Muscle layer of colon (tissue), 2 donors: Measurements from ENCODE around the gene DEPP1.

ENCODE experiments used
- H3K27ac ChIP-seq: one replicate; pipeline ENCODE4 v1.7.0; 2013; ENCODE audit warnings: low read depth, mild to moderate bottlenecking, low read length, moderate library complexity
- H3K27me3 ChIP-seq, 2 donors: one replicate each; pipeline ENCODE4 v1.7.0; 2013; ENCODE audit warnings: low read length in 2 of 2, mild to moderate bottlenecking in 2 of 2; ENCODE audit not compliant: insufficient read depth in 2 of 2, control insufficient read depth in 1 of 2
- H3K36me3 ChIP-seq: one replicate; pipeline ENCODE4 v1.7.0; 2013; ENCODE audit warnings: mild to moderate bottlenecking, low read length; ENCODE audit not compliant: insufficient read depth
- H3K4me1 ChIP-seq: one replicate; pipeline ENCODE4 v1.7.0; 2013; ENCODE audit warnings: mild to moderate bottlenecking, low read length; ENCODE audit not compliant: insufficient read depth
- H3K4me3 ChIP-seq, 2 donors: one replicate each; pipeline ENCODE4 v1.7.0; 2013; ENCODE audit warnings: low read length in 2 of 2, low read depth in 1 of 2, mild to moderate bottlenecking in 1 of 2, moderate library complexity in 1 of 2
- H3K9ac ChIP-seq: one replicate; pipeline ENCODE4 v1.7.0; 2013; ENCODE audit warnings: low read length
- H3K9me3 ChIP-seq: one replicate; pipeline ENCODE4 v1.7.0; 2013; ENCODE audit warnings: mild to moderate bottlenecking, low read length
- donor health status: abdominal sarcoma.
- donor health status: Adenocarcinoma of cecum.

DEPP1 gene

DNA sequence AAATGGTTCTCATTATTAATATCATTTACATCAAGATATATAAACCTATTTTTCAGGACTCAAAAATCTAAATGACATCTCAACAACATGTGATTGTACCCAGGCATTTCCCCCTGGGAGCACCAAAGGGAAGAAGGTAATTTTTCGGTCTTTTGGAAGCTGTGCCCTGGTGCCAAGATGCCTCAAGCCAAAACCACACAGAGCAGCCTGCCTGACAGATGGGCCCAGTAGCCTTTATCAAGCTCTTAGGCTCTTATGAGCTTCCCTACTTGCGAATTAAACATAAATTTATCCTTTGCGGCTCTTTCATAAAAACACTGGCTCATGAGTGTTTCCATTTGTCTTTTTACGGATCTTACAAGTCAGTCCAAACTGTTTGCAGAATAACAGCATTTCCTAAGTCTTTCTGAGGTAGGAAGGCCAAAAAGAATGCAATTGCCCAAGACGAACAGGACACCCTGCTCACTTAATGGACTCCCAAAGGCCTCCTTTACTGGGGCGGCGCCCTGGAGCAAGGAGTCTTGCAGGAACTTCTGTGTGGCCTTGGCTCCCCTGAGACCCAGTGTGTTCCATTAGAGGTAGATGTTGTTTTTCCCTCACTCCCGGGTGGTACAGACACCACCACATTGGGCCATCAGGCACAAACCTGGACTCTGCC lies 23.1 kb downstream of the DEPP1 start:
- Histone ChIP-seq H3K4me3 (peak overlapping the region in 1 of 2 donors; percentile 1), H3K27me3 (no peaks in the 10 kb centered on the region), H3K9me3 (no peaks in the 10 kb centered on the region), H3K36me3 (peaks cover 9% of the 10 kb centered on the region), H3K9ac (no peak overlapping the region), H3K27ac (no peak overlapping the region), H3K4me1 (peaks cover 26% of the 10 kb centered on the region)

DNA sequence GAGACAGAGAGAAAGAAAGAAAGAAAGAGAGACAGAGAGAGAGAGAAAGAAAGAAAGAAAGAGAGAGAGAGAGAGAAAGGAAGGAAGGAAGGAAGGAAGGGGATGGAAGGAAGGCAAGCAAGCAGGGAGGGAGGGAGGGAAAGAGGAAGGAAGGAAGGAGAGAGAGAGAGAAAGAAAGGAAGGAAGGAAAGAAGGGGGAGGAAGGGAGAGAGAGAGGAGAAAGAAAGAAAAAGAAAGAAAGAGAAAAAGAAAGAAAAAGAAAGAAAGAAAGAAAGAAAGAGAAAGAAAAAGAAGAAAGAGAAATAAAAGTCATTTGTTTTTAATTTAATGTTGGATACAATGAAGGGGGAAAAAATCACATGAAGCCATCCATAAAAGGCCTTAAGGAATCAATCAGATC lies 23.6 kb downstream of the DEPP1 start:
- H3K9ac ChIP-seq, result no peak overlapping the region
- no peak overlapping the region for H3K27ac ChIP-seq
- peaks cover 9% of the 10 kb centered on the region for H3K36me3 ChIP-seq

DNA sequence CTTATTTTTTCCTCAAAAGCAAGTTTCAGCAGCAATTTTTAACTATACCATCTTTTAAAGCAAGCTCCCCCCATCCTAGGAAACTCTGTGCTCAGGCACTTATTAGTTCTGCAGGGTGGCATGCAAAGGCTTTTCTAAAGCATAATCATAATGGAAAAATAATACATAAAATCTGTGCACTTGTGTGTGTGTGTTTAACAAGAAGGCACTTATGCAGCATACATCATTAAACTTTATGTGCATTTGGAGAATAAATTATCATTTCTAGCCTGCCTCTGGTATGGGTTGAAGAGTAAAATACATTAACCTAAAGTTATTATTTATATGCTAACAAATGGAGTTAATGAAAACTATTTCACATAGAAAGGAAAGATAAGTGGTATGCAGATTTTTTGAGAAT lies 24.6 kb downstream of the DEPP1 start:
- Histone ChIP-seq H3K27ac (no peak overlapping the region), H3K27me3 (no peaks in the 10 kb centered on the region), H3K9me3 (no peaks in the 10 kb centered on the region), H3K4me1 (peaks cover 24% of the 10 kb centered on the region), H3K36me3 (peaks cover 9% of the 10 kb centered on the region), H3K9ac (no peak overlapping the region), H3K4me3 (no peak overlapping the region)

More for the DNA sequence above, 23.6 kb downstream of the DEPP1 start:
- H3K4me3 ChIP-seq, result no peak overlapping the region
- H3K4me1 ChIP-seq, result peaks cover 24% of the 10 kb centered on the region
- no peaks in the 10 kb centered on the region for H3K9me3 ChIP-seq
- H3K27me3 ChIP-seq, result no peaks in the 10 kb centered on the region

DNA sequence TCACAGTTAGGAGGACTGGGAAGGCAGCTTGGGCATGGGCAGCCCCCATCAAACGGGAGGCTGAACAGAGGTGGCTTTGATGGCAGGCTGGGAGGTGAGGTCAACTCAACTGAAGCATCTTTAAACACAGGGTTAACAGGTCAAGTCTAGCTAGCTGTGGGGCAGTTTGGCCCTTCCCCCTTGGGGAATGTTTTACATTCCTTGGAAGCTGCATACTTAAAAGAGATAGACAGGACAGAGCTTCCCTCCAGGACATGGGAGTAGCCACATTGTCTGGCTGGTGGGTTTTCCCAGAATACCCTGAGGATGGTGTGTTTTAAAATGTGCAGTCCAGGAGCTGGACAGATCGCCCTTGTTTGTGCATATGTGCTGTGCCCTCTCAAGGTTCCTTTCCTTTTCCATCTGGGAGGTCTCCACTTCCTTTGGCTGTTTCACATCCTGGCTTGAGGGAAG lies 25.8 kb downstream of the DEPP1 start:
- no peaks in the 10 kb centered on the region for H3K9me3 ChIP-seq

DNA sequence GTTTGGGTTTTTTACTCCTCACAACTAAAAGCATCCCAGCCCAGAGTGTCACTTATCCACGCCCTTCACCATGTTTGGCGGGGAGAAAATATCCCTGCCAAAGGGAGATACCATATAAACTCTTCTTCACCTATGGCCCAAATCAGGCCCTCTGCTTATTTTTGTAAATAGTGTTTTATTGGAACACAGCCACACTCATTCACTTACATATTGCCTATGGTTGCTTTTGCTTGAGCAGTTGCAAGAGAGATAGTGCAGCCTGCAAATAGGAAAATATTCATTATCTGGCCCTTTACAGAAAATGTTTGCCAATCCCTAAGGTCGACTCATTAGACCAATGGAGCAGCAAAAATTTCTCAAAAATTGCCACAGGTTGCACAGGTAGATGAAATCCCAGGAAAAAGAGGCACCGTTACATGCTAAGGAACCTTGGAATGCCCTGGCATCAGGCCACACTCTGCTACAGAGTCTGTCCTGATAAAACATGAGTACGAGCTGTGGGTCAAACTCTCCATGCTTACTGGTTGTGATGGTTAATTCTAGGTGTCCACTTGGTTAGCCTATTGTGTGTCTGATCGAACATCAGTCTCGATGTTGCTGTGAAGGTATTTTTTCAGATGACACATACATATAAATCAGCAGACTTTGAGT lies 26.9 kb downstream of the DEPP1 start:
- H3K9me3 ChIP-seq, result no peaks in the 10 kb centered on the region
- peaks cover 9% of the 10 kb centered on the region for H3K36me3 ChIP-seq
- no peak overlapping the region for H3K4me3 ChIP-seq
- peaks cover 6% of the 10 kb centered on the region for H3K4me1 ChIP-seq
- no peak overlapping the region for H3K27ac ChIP-seq
- no peaks in the 10 kb centered on the region for H3K27me3 ChIP-seq
- no peak overlapping the region for H3K9ac ChIP-seq

More for the DNA sequence above, 25.8 kb downstream of the DEPP1 start:
- Histone ChIP-seq H3K36me3 (peaks cover 9% of the 10 kb centered on the region), H3K4me1 (peaks cover 13% of the 10 kb centered on the region), H3K4me3 (no peak overlapping the region), H3K9ac (no peak overlapping the region), H3K27me3 (no peaks in the 10 kb centered on the region), H3K27ac (no peak overlapping the region)

DNA sequence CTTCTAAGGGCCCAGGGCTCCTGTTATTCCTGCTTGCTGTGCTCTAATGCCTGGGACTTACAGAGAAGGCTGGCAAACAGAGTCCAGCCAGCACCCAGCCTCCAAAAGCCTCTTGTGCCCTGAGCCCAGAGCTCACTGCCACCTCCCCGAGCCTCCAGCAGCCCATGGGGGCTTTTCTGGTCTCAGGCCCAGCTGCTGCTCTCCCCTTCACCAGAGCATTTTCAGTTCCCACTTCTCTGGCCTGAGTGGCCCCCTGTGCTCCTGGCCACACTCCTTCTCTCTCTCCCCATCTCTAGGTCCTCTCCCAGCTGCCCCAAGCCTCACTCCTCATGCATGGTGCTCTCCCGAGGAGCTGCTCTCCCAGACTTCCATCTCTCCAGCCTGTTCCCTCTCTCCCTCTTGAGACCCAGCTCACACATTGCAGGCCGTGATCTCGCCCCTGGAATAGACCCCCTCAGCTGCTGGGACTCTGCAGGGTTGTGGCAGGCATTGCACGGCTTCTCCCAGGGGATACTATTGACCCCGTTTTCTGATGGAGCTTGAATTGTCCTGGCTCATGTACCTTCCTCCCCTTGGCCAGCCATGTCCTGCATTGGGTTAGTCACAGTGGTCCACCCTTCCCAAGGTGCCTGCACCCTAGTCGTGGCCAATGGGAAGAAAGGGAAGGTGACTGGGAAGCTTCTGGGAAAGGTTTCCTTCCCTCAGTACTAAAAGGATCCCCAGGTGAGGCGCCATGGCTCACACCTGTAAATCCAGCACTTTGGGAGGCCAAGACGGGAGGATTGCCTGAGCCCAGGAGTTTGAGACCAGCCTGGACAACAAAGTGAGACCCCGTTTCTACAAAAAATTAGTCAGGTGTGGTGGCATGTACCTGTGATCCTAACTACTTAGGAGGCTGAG lies 28.0 kb downstream of the DEPP1 start:
- Histone ChIP-seq H3K36me3 (no peaks in the 10 kb centered on the region), H3K27ac (no peak overlapping the region), H3K27me3 (no peaks in the 10 kb centered on the region), H3K9ac (no peak overlapping the region), H3K4me1 (peaks cover 6% of the 10 kb centered on the region), H3K9me3 (no peaks in the 10 kb centered on the region), H3K4me3 (no peak overlapping the region)

DNA sequence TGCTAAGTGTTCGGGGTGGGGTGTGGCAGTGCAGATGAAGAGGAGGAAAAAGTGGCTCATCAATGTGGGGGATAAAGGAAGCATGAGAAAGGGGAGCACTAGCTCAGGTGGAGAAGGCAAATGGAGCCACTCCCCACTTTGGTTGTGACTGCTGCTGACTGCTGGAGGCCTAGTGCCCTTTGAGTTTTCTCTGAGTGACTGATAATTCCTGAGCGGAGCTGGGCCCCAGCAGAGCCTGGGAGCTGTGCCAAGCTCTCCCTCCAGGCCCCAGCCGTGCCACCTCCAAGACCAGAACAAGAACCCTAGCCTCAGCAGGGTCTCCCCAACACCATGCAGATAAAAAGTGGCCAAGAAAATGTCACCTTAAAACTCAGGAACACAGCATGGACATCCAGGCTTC lies 28.7 kb downstream of the DEPP1 start:
- no peak overlapping the region for H3K27ac ChIP-seq
- no peak overlapping the region for H3K4me3 ChIP-seq
- H3K9ac ChIP-seq, result no peak overlapping the region
- no peaks in the 10 kb centered on the region for H3K36me3 ChIP-seq
- no peaks in the 10 kb centered on the region for H3K9me3 ChIP-seq
- H3K4me1 ChIP-seq, result peaks cover 6% of the 10 kb centered on the region
- H3K27me3 ChIP-seq, result no peaks in the 10 kb centered on the region

DNA sequence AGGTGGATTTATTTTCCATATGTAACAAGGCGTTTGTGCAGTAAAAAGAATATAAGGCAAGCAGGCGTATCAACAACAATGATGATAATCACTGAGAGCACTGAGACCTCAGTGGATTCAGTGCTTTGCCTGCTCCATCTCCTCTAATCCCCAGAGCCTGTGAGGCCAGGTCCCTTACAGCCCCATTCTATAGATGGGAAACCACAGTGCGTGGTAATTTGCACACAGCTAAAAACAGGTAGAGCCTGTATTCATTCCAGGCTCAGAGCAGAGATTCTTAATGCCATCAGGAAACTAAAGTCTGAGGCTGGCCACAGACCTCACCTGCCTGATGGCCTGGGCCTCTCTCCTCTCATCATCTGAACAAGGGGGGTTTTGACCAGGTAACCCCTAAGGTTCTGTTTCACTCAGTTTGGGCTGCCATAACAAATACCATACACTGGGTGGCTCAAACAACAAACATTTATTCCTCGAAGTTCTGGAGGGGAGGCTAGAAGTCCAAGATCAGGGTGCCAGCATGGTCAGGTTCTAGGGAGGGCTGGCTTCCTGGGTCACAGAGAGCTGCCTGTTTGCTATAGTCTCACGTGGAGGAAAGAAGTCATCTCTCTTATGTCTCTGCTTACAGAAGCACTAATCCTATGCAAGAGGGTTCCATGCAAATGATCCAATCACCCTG lies 29.3 kb downstream of the DEPP1 start:
- Histone ChIP-seq H3K9me3 (no peaks in the 10 kb centered on the region), H3K27me3 (no peaks in the 10 kb centered on the region), H3K36me3 (no peaks in the 10 kb centered on the region), H3K4me1 (peaks cover 6% of the 10 kb centered on the region), H3K27ac (no peak overlapping the region), H3K9ac (no peak overlapping the region), H3K4me3 (no peak overlapping the region)

DNA sequence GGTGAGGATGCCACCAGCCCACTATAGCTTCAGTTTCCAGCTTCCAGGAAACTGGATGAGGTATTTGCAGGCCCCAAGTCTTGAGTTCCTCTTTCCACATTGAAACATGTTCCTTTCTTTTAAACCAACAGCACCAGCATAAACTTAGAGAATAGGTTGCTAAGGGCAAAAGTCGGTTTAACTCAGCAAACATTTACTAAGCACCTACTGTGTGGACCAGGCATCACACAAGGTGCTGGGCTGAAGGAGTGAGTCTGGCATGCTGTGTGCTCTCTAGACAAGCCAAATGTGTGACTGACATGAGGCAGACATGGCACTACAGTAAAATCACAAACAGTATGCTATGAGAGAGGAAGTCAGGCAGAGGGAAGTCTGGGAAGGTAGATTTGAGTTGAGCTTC lies 30.0 kb downstream of the DEPP1 start:
- Histone ChIP-seq H3K9me3 (no peaks in the 10 kb centered on the region), H3K9ac (no peak overlapping the region), H3K27me3 (no peaks in the 10 kb centered on the region), H3K36me3 (no peaks in the 10 kb centered on the region), H3K4me1 (peaks cover 6% of the 10 kb centered on the region), H3K27ac (no peak overlapping the region), H3K4me3 (no peak overlapping the region)

DNA sequence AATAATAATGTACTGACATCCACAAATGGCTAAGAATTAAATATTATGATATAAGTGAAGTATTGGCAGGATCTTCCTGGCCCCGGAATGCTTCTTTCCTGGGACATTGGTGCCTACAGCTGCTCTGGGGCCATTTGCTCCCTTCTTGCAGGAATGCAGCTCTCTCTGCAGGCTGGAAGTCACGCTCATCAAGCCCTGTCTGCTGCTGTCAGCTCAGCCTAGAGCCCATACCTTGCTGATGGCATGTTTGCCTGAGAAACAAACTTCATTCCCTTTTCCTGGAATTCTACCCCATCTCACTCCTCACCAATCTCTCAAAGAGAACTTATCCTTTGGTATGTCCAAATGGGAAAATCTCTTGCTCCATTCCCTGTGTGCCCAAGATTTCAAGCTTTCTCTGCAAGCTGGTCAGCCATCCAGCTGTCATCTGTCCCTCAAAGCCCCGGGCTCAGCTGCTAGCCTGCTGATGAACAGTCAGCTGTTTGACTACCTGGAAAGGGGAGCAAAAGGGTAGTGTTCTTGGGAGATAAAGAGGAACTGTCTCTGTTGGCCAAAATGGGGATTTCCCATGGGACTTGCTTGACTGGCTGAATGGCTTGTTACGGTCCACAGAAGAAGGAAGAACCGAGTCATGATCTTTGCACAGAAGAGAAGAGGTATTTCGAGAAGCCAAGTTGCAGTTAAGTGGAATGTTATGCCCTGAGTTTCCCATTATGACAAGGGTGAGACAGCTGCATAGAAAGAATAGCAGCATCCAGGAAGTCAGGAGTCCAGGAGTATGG lies 31.0 kb downstream of the DEPP1 start:
- H3K4me1 ChIP-seq, result peaks cover 6% of the 10 kb centered on the region
- H3K9ac ChIP-seq, result no peak overlapping the region

More for the DNA sequence above, 31.0 kb downstream of the DEPP1 start:
- Histone ChIP-seq H3K9me3 (no peaks in the 10 kb centered on the region), H3K36me3 (no peaks in the 10 kb centered on the region), H3K27me3 (no peaks in the 10 kb centered on the region), H3K4me3 (no peak overlapping the region), H3K27ac (no peak overlapping the region)
